Astrocyte (in vitro differentiated cells and primary cell): ENCODE measurements around the gene ZMYND8.

Experiments used
- EZH2 ChIP-seq: IDR thresholded peaks from 2 replicates; pipeline ENCODE4 v1.6.1; 2012; ENCODE audit warnings: mild to moderate bottlenecking, low read length, inconsistent platforms; ENCODE audit not compliant: insufficient read depth
- TF ChIP-seq, protein P1 (sequence below): IDR thresholded peaks from 2 replicates; pipeline ENCODE4 v1.5.1; 2011; ENCODE audit warnings: low read depth, mild to moderate bottlenecking, inconsistent platforms, low read length, moderate library complexity; ENCODE audit not compliant: insufficient read depth

GRCh38 chr20:47362361-47363219 lies 6.1 kb upstream of the ZMYND8 start:
- TF ChIP-seq, protein P1, sequence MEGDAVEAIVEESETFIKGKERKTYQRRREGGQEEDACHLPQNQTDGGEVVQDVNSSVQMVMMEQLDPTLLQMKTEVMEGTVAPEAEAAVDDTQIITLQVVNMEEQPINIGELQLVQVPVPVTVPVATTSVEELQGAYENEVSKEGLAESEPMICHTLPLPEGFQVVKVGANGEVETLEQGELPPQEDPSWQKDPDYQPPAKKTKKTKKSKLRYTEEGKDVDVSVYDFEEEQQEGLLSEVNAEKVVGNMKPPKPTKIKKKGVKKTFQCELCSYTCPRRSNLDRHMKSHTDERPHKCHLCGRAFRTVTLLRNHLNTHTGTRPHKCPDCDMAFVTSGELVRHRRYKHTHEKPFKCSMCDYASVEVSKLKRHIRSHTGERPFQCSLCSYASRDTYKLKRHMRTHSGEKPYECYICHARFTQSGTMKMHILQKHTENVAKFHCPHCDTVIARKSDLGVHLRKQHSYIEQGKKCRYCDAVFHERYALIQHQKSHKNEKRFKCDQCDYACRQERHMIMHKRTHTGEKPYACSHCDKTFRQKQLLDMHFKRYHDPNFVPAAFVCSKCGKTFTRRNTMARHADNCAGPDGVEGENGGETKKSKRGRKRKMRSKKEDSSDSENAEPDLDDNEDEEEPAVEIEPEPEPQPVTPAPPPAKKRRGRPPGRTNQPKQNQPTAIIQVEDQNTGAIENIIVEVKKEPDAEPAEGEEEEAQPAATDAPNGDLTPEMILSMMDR, result no peak
- TF ChIP-seq EZH2, result no peak
